ENCODE data around the gene ACCSL.

The ACCSL gene

GRCh38 chr11:44008088-44008501 lies 39.7 kb upstream of the ACCSL start:
- Histone ChIP-seq H3K4me3 (ENCODE audit: low read depth in 1 of 2, low read length in 2 of 2) (no peak overlapping the region), H3K36me3 (ENCODE audit: control insufficient read depth in 1 of 2, insufficient read depth in 2 of 2, low read length in 2 of 2) (no peaks in the 10 kb centered on the region), H3K4me1 (ENCODE audit: control insufficient read depth in 1 of 2, insufficient read depth in 2 of 2, low read length in 2 of 2) (no peaks in the 10 kb centered on the region), H3K27ac (ENCODE audit: low read length) (no peak overlapping the region), H3K27me3 (ENCODE audit: low read depth, low read length) (no peaks in the 10 kb centered on the region), H3K9me3 (ENCODE audit: control insufficient read depth in 1 of 2, low read length in 2 of 2) (no peaks in the 10 kb centered on the region)

DNA sequence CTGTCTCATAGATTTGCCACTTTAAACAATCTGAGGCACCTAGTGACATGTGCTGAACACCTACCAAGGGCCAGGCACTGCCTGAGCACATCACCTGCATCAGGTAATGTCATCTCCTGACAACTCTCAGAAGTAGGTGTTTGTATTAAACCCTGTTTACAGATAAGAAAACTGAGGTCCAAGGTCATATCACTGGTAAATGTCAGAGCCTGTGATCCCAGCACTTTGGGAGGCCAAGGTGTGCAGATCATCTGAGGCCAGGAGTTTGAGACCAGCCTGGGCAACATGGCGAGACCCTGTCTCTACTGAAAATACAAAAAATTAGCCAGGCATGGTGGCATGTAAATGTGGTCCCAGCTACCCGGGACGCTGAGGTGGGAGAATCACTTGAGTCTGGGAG lies 39.1 kb upstream of the ACCSL start:
- H3K9me3 ChIP-seq (ENCODE audit: control insufficient read depth in 1 of 2, low read length in 2 of 2): no peaks in the 10 kb centered on the region
- H3K4me3 ChIP-seq (ENCODE audit: low read depth in 1 of 2, low read length in 2 of 2): no peak overlapping the region
- H3K27ac ChIP-seq (ENCODE audit: low read length): no peak overlapping the region
- H3K4me1 ChIP-seq (ENCODE audit: control insufficient read depth in 1 of 2, insufficient read depth in 2 of 2, low read length in 2 of 2): no peaks in the 10 kb centered on the region
- no peaks in the 10 kb centered on the region for H3K36me3 ChIP-seq (ENCODE audit: control insufficient read depth in 1 of 2, insufficient read depth in 2 of 2, low read length in 2 of 2)
- H3K27me3 ChIP-seq (ENCODE audit: low read depth, low read length): no peaks in the 10 kb centered on the region

DNA sequence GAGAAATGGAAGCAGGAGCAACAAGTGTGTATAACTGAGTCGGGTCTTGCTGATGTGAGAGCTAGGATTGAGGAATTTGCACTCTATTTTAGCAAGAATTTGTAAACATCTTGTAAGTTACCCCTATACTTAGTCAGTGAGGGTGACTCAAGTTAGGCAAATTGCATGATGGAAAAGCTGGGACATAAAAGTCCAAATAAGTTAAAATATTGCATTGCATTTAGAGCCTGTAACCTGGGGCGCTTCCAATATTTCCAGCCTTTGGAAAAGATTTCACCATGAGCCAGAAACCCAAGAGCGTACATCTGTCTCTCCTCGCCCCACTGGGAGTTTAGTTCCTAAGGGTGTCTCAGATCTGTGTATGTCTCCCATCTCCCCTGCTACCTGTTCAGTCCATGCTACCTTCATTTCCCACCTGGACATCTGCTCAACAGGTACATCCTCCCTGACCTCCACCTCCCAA lies 37.0 kb upstream of the ACCSL start:
- no peaks in the 10 kb centered on the region for H3K9me3 ChIP-seq (ENCODE audit: control insufficient read depth in 1 of 2, low read length in 2 of 2)
- no peaks in the 10 kb centered on the region for H3K36me3 ChIP-seq (ENCODE audit: control insufficient read depth in 1 of 2, insufficient read depth in 2 of 2, low read length in 2 of 2)
- H3K4me1 ChIP-seq (ENCODE audit: control insufficient read depth in 1 of 2, insufficient read depth in 2 of 2, low read length in 2 of 2): no peaks in the 10 kb centered on the region
- H3K4me3 ChIP-seq (ENCODE audit: low read depth in 1 of 2, low read length in 2 of 2): no peak overlapping the region
- no peak overlapping the region for H3K27ac ChIP-seq (ENCODE audit: low read length)
- H3K27me3 ChIP-seq (ENCODE audit: low read depth, low read length): no peaks in the 10 kb centered on the region

DNA sequence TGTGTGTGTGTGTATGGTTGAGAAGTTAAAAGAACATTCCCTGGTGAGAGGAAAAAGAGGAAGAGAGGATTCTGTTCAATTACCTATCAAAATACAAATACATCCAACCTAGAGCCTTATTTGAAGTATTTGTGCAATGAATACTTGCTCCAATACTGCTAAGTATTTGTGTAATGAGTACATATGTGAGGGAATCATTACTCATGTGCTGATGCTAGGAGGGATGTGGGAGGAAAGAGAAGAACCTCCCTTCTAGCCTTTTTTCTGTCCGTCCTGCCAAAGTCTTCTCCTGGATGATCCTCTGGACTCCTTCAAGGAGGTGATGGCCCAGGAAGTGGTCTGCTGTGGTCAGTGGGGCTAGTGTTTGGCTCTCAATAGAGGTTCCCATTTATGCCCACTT lies 36.0 kb upstream of the ACCSL start:
- no peak overlapping the region for H3K4me3 ChIP-seq (ENCODE audit: low read depth in 1 of 2, low read length in 2 of 2)
- no peaks in the 10 kb centered on the region for H3K36me3 ChIP-seq (ENCODE audit: control insufficient read depth in 1 of 2, insufficient read depth in 2 of 2, low read length in 2 of 2)
- H3K4me1 ChIP-seq (ENCODE audit: control insufficient read depth in 1 of 2, insufficient read depth in 2 of 2, low read length in 2 of 2): no peaks in the 10 kb centered on the region
- H3K27me3 ChIP-seq (ENCODE audit: low read depth, low read length): no peaks in the 10 kb centered on the region
- H3K27ac ChIP-seq (ENCODE audit: low read length): no peak overlapping the region
- no peaks in the 10 kb centered on the region for H3K9me3 ChIP-seq (ENCODE audit: control insufficient read depth in 1 of 2, low read length in 2 of 2)

- no peaks in the 10 kb centered on the region for H3K36me3 ChIP-seq (ENCODE audit: control insufficient read depth in 1 of 2, insufficient read depth in 2 of 2, low read length in 2 of 2)
- peaks cover 0 to 9% of the 10 kb centered on the region in 2 donors for H3K4me1 ChIP-seq (ENCODE audit: control insufficient read depth in 1 of 2, insufficient read depth in 2 of 2, low read length in 2 of 2)
- H3K27ac ChIP-seq (ENCODE audit: low read length): no peak overlapping the region
- H3K9me3 ChIP-seq (ENCODE audit: control insufficient read depth in 1 of 2, low read length in 2 of 2): no peaks in the 10 kb centered on the region
- H3K27me3 ChIP-seq (ENCODE audit: low read depth, low read length): no peaks in the 10 kb centered on the region
- no peak overlapping the region for H3K4me3 ChIP-seq (ENCODE audit: low read depth in 1 of 2, low read length in 2 of 2)
These were observed 32.7 kb upstream of the ACCSL start for GRCh38 chr11:44014968-44015623.

- no peak overlapping the region for H3K27ac ChIP-seq (ENCODE audit: low read length)
- H3K36me3 ChIP-seq (ENCODE audit: control insufficient read depth in 1 of 2, insufficient read depth in 2 of 2, low read length in 2 of 2): no peaks in the 10 kb centered on the region
- no peaks in the 10 kb centered on the region for H3K27me3 ChIP-seq (ENCODE audit: low read depth, low read length)
- no peak overlapping the region for H3K4me3 ChIP-seq (ENCODE audit: low read depth in 1 of 2, low read length in 2 of 2)
- peaks cover 0 to 9% of the 10 kb centered on the region in 2 donors for H3K4me1 ChIP-seq (ENCODE audit: control insufficient read depth in 1 of 2, insufficient read depth in 2 of 2, low read length in 2 of 2)
- no peaks in the 10 kb centered on the region for H3K9me3 ChIP-seq (ENCODE audit: control insufficient read depth in 1 of 2, low read length in 2 of 2)
These were observed 32.2 kb upstream of the ACCSL start for GRCh38 chr11:44015624-44016007.

DNA sequence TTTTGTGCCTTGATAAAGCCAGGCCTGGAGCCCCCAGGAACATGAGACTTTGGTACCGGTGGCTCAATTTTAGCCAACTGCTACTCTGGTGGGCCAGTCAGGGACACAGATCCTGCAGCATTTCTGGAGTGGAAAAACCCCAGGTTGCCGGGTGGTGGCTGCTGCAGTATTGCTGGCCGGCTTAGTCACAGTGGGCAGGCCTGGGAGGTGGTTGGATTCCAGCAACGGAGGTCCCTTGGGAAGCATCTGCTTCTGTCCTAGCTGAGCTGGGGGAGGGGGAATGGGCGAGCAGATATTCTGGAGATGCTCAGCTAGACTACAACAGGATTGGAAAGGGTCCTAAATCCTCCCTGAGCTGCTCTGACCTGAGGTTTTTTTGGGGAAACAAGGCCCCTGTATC lies 31.6 kb upstream of the ACCSL start:
- H3K36me3 ChIP-seq (ENCODE audit: control insufficient read depth in 1 of 2, insufficient read depth in 2 of 2, low read length in 2 of 2): no peaks in the 10 kb centered on the region
- H3K9me3 ChIP-seq (ENCODE audit: control insufficient read depth in 1 of 2, low read length in 2 of 2): no peaks in the 10 kb centered on the region
- H3K4me3 ChIP-seq (ENCODE audit: low read depth in 1 of 2, low read length in 2 of 2): no peak overlapping the region
- peaks cover 0 to 9% of the 10 kb centered on the region in 2 donors for H3K4me1 ChIP-seq (ENCODE audit: control insufficient read depth in 1 of 2, insufficient read depth in 2 of 2, low read length in 2 of 2)
- no peak overlapping the region for H3K27ac ChIP-seq (ENCODE audit: low read length)
- H3K27me3 ChIP-seq (ENCODE audit: low read depth, low read length): no peaks in the 10 kb centered on the region

- Histone ChIP-seq H3K4me3 (ENCODE audit: low read depth in 1 of 2, low read length in 2 of 2) (no peak overlapping the region), H3K27me3 (ENCODE audit: low read depth, low read length) (no peaks in the 10 kb centered on the region), H3K9me3 (ENCODE audit: control insufficient read depth in 1 of 2, low read length in 2 of 2) (no peaks in the 10 kb centered on the region), H3K36me3 (ENCODE audit: control insufficient read depth in 1 of 2, insufficient read depth in 2 of 2, low read length in 2 of 2) (no peaks in the 10 kb centered on the region), H3K4me1 (ENCODE audit: control insufficient read depth in 1 of 2, insufficient read depth in 2 of 2, low read length in 2 of 2) (peaks cover 0 to 9% of the 10 kb centered on the region in 2 donors), H3K27ac (ENCODE audit: low read length) (no peak overlapping the region)
These were observed 31.0 kb upstream of the ACCSL start for GRCh38 chr11:44016546-44017442.

- H3K27ac ChIP-seq (ENCODE audit: low read length): no peak overlapping the region
- no peak overlapping the region for H3K4me3 ChIP-seq (ENCODE audit: low read depth in 1 of 2, low read length in 2 of 2)
- peaks cover 0 to under 1% of the 10 kb centered on the region in 2 donors for H3K9me3 ChIP-seq (ENCODE audit: control insufficient read depth in 1 of 2, low read length in 2 of 2)
- H3K4me1 ChIP-seq (ENCODE audit: control insufficient read depth in 1 of 2, insufficient read depth in 2 of 2, low read length in 2 of 2): peaks cover 0 to 9% of the 10 kb centered on the region in 2 donors
- no peaks in the 10 kb centered on the region for H3K27me3 ChIP-seq (ENCODE audit: low read depth, low read length)
- H3K36me3 ChIP-seq (ENCODE audit: control insufficient read depth in 1 of 2, insufficient read depth in 2 of 2, low read length in 2 of 2): no peaks in the 10 kb centered on the region
These were observed 30.2 kb upstream of the ACCSL start for GRCh38 chr11:44017443-44018126.

DNA sequence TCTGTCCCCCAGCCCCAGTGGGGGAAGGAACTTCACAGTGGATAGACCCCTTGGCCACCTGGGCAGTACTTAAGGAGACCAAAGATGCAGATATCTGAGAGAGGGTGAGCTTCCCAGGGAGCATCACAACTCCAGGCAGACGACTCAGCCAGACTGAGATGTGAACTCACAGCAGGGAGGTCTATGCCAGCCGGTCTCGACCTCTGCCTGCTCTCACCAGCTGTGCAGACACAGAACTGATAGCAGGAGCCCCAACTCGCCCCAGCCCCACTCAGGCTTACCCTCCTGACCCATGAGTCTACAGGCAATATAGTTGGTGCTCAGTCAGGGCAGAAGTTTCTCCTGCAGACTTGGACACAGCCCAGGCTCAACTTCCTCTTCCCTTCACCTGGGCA lies 29.7 kb upstream of the ACCSL start:
- Histone ChIP-seq H3K9me3 (ENCODE audit: control insufficient read depth in 1 of 2, low read length in 2 of 2) (peaks cover 0 to 2% of the 10 kb centered on the region in 2 donors), H3K27me3 (ENCODE audit: low read depth, low read length) (no peaks in the 10 kb centered on the region), H3K36me3 (ENCODE audit: control insufficient read depth in 1 of 2, insufficient read depth in 2 of 2, low read length in 2 of 2) (no peaks in the 10 kb centered on the region), H3K27ac (ENCODE audit: low read length) (no peak overlapping the region), H3K4me1 (ENCODE audit: control insufficient read depth in 1 of 2, insufficient read depth in 2 of 2, low read length in 2 of 2) (peaks cover 0 to 9% of the 10 kb centered on the region in 2 donors), H3K4me3 (ENCODE audit: low read depth in 1 of 2, low read length in 2 of 2) (no peak overlapping the region)

DNA sequence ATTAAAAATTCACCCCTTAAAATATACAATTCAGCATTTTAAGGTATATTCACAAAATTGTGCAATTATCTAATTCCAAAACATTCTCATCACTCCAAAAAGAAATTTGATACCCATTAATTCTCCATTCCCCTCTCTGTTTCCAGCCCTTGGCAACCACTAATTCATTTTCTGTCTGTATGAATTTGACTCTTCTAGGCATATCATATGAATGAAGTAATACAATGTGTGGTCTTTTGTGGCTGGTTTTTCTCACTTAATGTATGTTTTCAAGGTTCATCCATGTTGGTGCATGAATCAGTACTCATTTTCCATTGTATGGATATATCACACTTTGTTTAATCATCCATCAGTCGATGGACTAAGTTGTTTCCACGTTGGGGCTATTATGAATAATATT lies 29.0 kb upstream of the ACCSL start:
- Histone ChIP-seq H3K4me3 (ENCODE audit: low read depth in 1 of 2, low read length in 2 of 2) (no peak overlapping the region), H3K9me3 (ENCODE audit: control insufficient read depth in 1 of 2, low read length in 2 of 2) (peaks cover 0 to 2% of the 10 kb centered on the region in 2 donors), H3K27ac (ENCODE audit: low read length) (no peak overlapping the region), H3K36me3 (ENCODE audit: control insufficient read depth in 1 of 2, insufficient read depth in 2 of 2, low read length in 2 of 2) (no peaks in the 10 kb centered on the region), H3K4me1 (ENCODE audit: control insufficient read depth in 1 of 2, insufficient read depth in 2 of 2, low read length in 2 of 2) (peaks cover 0 to 9% of the 10 kb centered on the region in 2 donors), H3K27me3 (ENCODE audit: low read depth, low read length) (no peaks in the 10 kb centered on the region)
